Heart left ventricle (tissue), 16 donors: Measurements from ENCODE around the gene EXOSC10. TPM values are rescaled to one million over a fixed set of nuclear protein-coding genes. Genes with fewer than 3 reads are reported as not detected.

Experiments
- ATAC-seq, 4 donors: fragments of 200-7000 bp; cut with Tn5 transposase; one replicate each; pipeline ENCODE4 v1.9.1; 2020 to 2022; ENCODE audit warnings: moderate library complexity in 4 of 4, mild to moderate bottlenecking in 3 of 4, moderate number of reproducible peaks in 1 of 4
- DNase-seq, 5 donors: peaks; one replicate each; pipeline ENCODE4 v3.0.0-alpha.2; 2020
- H3K27ac ChIP-seq, 12 donors: fragments of 200-600 bp; sonication (generic) in 4 of 12; one replicate each; pipeline versions ENCODE4 v1.5.0 to v1.8.0; 2016 to 2022; ENCODE audit warnings: mild to moderate bottlenecking in 2 of 12
- H3K27me3 ChIP-seq, 9 donors: fragments of 200-600 bp; sonication (generic) in 2 of 9; one replicate each; pipeline versions ENCODE4 v1.5.1 to v1.8.0; 2016 to 2022; ENCODE audit warnings: mild to moderate bottlenecking in 3 of 9
- H3K36me3 ChIP-seq, 9 donors: fragments of 200-600 bp; sonication (generic) in 2 of 9; one replicate each; pipeline versions ENCODE4 v1.5.0 to v1.8.0; 2018 to 2022; ENCODE audit warnings: mild to moderate bottlenecking in 2 of 9
- H3K4me1 ChIP-seq, 12 donors: fragments of 200-600 bp; sonication (generic) in 4 of 12; one replicate each; pipeline versions ENCODE4 v1.5.0 to v1.8.0; 2016 to 2022; ENCODE audit warnings: mild to moderate bottlenecking in 3 of 12
- H3K4me3 ChIP-seq, 12 donors: fragments of 200-600 bp; sonication (generic) in 4 of 12; one replicate each; pipeline versions ENCODE4 v1.5.0 to v1.8.0; 2017 to 2022; ENCODE audit warnings: mild to moderate bottlenecking in 9 of 12, moderate library complexity in 4 of 12
- H3K9me3 ChIP-seq, 12 donors: fragments of 200-600 bp; sonication (generic) in 4 of 12; one replicate each; pipeline versions ENCODE4 v1.5.0 to v1.8.0; 2016 to 2022; ENCODE audit warnings: mild to moderate bottlenecking in 1 of 12
- POLR2A ChIP-seq, 2 donors: fragments of 450-650 bp; IDR thresholded peaks; one replicate each; pipeline ENCODE4 v1.6.1; 2017; ENCODE audit warnings: antibody characterized with exemption in 2 of 2, mild to moderate bottlenecking in 2 of 2, moderate library complexity in 2 of 2
- WGBS, 4 donors: extraction: QIAGEN DNeasy Blood & Tissue Kit in 2 of 4; methylation state at CpG; one replicate each; pipeline versions ENCODE4 v1.1.5 to v1.1.7; 2013 to 2018; 5-methylcytosine and 5-hydroxymethylcytosine counted together
- intact Hi-C, 10 donors: fragments of 100-400 bp; cut with DNase I; formaldehyde crosslinking; loops; one replicate each; pipeline versions ENCODE4 v1.11.1 to v1.14.2; 2022
- polyA plus RNA-seq, 2 donors: library from polyadenylated mRNA; stranded (reverse); fragments of 200-250 nt; gene quantifications; one replicate each; pipeline ENCODE4 v1.2.3, GENCODE V29; 2013
- total RNA-seq, 9 donors: library from RNA; depleted of rRNA in 2 of 9; stranded (reverse); fragments of >200 nt in 2 of 9; fragmentation: NEBNext Ultra II Directional in 3 of 9; extraction: Animal tissue kit (Norgen Biotek cat#: 25700) in 3 of 9; gene quantifications; one replicate each; pipeline versions ENCODE4 v1.1.0 to v1.2.4, GENCODE V29; 2016 to 2023
- TF ChIP-seq, protein P1 (sequence below), 12 donors: fragments of 200-600 bp; sonication (generic) in 4 of 12; IDR thresholded peaks; one replicate each; pipeline versions ENCODE4 v1.5.0 to v1.8.0; 2018 to 2022; ENCODE audit warnings: antibody characterized with exemption in 12 of 12, mild to moderate bottlenecking in 5 of 12
- donor health status: ischemic (EF 13 %, LVEDD 7.1; RV severe dilation, severe dysfunction).
- donor health status: healthy with polysubstance abuse.
- donor health status: DM: no; HTN: yes; CAD: no.
- donor health status: DM: no; HTN: no; CAD: no.
- donor health status: ischemic (EF 25% LVEDD 6.9; RV normal size, moderate dysfunction).
- donor health status: ischemic (EF 25% LVEDD 5.7; RV mildly dilated, moderate dysfunction).
- donor health status: healthy.
- donor health status: DM: yes; HTN: yes; CAD: no.
- donor health status: ischemic (EF 35%, LVEDD 5.7; RV mildly dilated, moderate dysfunction).
- donor health status: nonischemic (EF 11% LVEDD 7.7; RV severe dilation, severe dysfunction).
- donor health status: DM: yes; HTN: yes; CAD: no.
- donor health status: PGD.
- donor health status: ischemic (EF 29% LVEDD 5.4; RV normal size, mild dysfunction).
- donor health status: nonischemic (EF 23%, LVEDD 6.1; RV moderate dilation, normal function).

Gene EXOSC10
- total and polyA plus RNA-seq, 11 donors = 16.4 to 34.8 (median 22.5) TPM

GRCh38 chr1:11126569-11126968 is 26.9 kb upstream of the EXOSC10 start:
- Histone ChIP-seq H3K36me3 (peaks cover 5 to 100% (median 100%) of the 10 kb centered on the region in 9 donors), H3K4me3 (no peak overlapping the region), H3K27ac (no peak overlapping the region), H3K27me3 (no peaks in the 10 kb centered on the region), H3K9me3 (no peaks in the 10 kb centered on the region), H3K4me1 (peaks cover 0 to 7% (median 0%) of the 10 kb centered on the region in 12 donors)
- DNase-seq = no peak
- TF ChIP-seq, protein P1, sequence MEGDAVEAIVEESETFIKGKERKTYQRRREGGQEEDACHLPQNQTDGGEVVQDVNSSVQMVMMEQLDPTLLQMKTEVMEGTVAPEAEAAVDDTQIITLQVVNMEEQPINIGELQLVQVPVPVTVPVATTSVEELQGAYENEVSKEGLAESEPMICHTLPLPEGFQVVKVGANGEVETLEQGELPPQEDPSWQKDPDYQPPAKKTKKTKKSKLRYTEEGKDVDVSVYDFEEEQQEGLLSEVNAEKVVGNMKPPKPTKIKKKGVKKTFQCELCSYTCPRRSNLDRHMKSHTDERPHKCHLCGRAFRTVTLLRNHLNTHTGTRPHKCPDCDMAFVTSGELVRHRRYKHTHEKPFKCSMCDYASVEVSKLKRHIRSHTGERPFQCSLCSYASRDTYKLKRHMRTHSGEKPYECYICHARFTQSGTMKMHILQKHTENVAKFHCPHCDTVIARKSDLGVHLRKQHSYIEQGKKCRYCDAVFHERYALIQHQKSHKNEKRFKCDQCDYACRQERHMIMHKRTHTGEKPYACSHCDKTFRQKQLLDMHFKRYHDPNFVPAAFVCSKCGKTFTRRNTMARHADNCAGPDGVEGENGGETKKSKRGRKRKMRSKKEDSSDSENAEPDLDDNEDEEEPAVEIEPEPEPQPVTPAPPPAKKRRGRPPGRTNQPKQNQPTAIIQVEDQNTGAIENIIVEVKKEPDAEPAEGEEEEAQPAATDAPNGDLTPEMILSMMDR (IDR thresholded peaks at IDR 0.05) = no peak
- TF ChIP-seq POLR2A (IDR thresholded peaks at IDR 0.05) = no peak
- whole genome bisulfite sequencing, 4 donors = 82 to 89% (median 88%) methylated on average over 5 of the region's 5 CpGs
- intact Hi-C loops = no loop called here
- ATAC-seq = no peak

- intact Hi-C loops = no loop called here
- H3K4me1 ChIP-seq = peaks cover 0 to under 1% (median 0%) of the 10 kb centered on the region in 12 donors
- no peak overlapping the region for H3K27ac ChIP-seq
- no peak overlapping the region for H3K4me3 ChIP-seq
- WGBS, 4 donors = 91 to 95% (median 93%) methylated on average over 5 of the region's 5 CpGs
- DNase-seq (no peak), ATAC-seq (no peak)
- peaks cover 5 to 100% (median 100%) of the 10 kb centered on the region in 9 donors for H3K36me3 ChIP-seq
- TF ChIP-seq POLR2A (IDR thresholded peaks at IDR 0.05) = no peak
- TF ChIP-seq, protein P1 (IDR thresholded peaks at IDR 0.05) = no peak
- no peaks in the 10 kb centered on the region for H3K27me3 ChIP-seq
- no peaks in the 10 kb centered on the region for H3K9me3 ChIP-seq
These were observed 26.3 kb upstream of the EXOSC10 start for GRCh38 chr1:11125931-11126330.

DNA sequence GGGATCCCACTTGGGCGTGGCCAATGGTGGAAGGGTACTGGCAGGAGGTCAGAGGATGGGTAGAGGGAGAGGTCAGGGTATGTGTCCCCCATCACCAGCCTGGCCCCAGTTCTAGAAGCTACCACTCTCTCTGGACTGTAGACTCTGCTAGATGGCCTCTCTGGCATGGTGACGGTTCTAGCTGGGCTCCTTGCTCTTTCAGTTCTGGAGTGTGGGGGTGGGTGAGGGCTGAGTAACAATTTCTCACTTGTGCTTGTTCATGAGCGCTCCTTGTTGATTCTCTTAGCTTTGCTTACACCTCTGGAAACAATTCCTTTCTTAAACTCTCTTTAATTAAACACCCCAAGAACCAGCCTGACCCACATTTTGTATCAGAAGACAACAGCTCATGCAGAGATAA is 25.3 kb upstream of the EXOSC10 start:
- Histone ChIP-seq H3K4me1 (no peaks in the 10 kb centered on the region), H3K9me3 (no peaks in the 10 kb centered on the region), H3K27ac (no peak overlapping the region), H3K27me3 (no peaks in the 10 kb centered on the region), H3K4me3 (no peak overlapping the region), H3K36me3 (peaks cover 5 to 100% (median 98%) of the 10 kb centered on the region in 9 donors)
- TF ChIP-seq POLR2A (IDR thresholded peaks at IDR 0.05) = no peak
- TF ChIP-seq, protein P1 (IDR thresholded peaks at IDR 0.05) = no peak
- ATAC-seq (no peak), DNase-seq (no peak)
- WGBS, 4 donors = 97 to 100% (median 99%) methylated on average over 3 of the region's 3 CpGs
- intact Hi-C loops = no loop called here

- TF ChIP-seq, protein P1 (IDR thresholded peaks at IDR 0.05) = no peak
- TF ChIP-seq POLR2A (IDR thresholded peaks at IDR 0.05) = no peak
- Histone ChIP-seq H3K9me3 (no peaks in the 10 kb centered on the region), H3K27ac (no peak overlapping the region), H3K27me3 (no peaks in the 10 kb centered on the region), H3K36me3 (peaks cover 0 to 98% (median 88%) of the 10 kb centered on the region in 9 donors), H3K4me3 (no peak overlapping the region), H3K4me1 (no peaks in the 10 kb centered on the region)
- ATAC-seq (no peak), DNase-seq (no peak)
- intact Hi-C loops = no loop called here
- WGBS, 4 donors = 95 to 100% (median 97%) methylated on average over 2 of the region's 2 CpGs
These were observed 16.6 kb upstream of the EXOSC10 start for GRCh38 chr1:11116318-11116717.
